Endothelial cell of umbilical vein (primary cell): ENCODE results near the gene MFAP2. TPM values are rescaled to one million over a fixed set of nuclear protein-coding genes. Genes with fewer than 3 reads are reported as not detected.

ENCODE experiments used
- BruUV-seq: library from RNA; stranded (reverse); fragments of 400-500 nt; replicated peaks from 2 replicates; lab custom pipeline; 2021; lab: Mats Ljungman, UMichigan
- CTCF ChIA-PET: fragments of 300-600, 350-600 bp; sonication (Branson Sonifier 250); formaldehyde crosslinking; loops from one replicate; lab custom pipeline; 2021; ENCODE audit warnings: antibody characterized with exemption, inconsistent platforms; lab: Charles Lee
- POLR2A ChIA-PET: fragments of 300-600, 350-600 bp; sonication (Branson Sonifier 250); formaldehyde crosslinking; loops from one replicate; lab custom pipeline; 2021; ENCODE audit warnings: antibody characterized with exemption, inconsistent platforms; lab: Charles Lee
- DNase-seq: peaks from one replicate; pipeline ENCODE4 v3.0.0-alpha.2; 2011; ENCODE audit warnings: low read depth, low spot score
- FAIRE-seq: peaks from 2 replicates; lab custom pipeline; 2011; peaks lifted over from hg19 to GRCh38; lab: Jason Lieb, UNC
- H2AFZ ChIP-seq: 2 replicates; pipeline ENCODE4 v1.6.0; 2012; ENCODE audit warnings: low read depth, low read length, control low read depth, inconsistent platforms
- H3K27ac ChIP-seq: 2 replicates; pipeline ENCODE4 v1.5.1; 2011; ENCODE audit warnings: low read depth, mild to moderate bottlenecking, control low read depth, low read length, moderate library complexity; ENCODE audit not compliant: insufficient read depth
- H3K27me3 ChIP-seq, 2 experiments: 2 replicates each; pipeline versions ENCODE4 v1.6.0 to v1.6.1; 2011; ENCODE audit warnings: low read length in 2 of 2, mixed read lengths in 1 of 2; ENCODE audit not compliant: control insufficient read depth in 2 of 2, insufficient read depth in 2 of 2
- H3K36me3 ChIP-seq, 2 experiments: 2 replicates in 1 of 2; 3 replicates in 1 of 2; pipeline ENCODE4 v1.5.1; 2011; ENCODE audit warnings: low read length in 2 of 2, mild to moderate bottlenecking in 1 of 2, moderate library complexity in 1 of 2; ENCODE audit not compliant: control insufficient read depth in 2 of 2, insufficient read depth in 2 of 2; ENCODE audit errors: extremely low read depth in 1 of 2
- H3K4me1 ChIP-seq: 3 replicates; pipeline ENCODE4 v1.5.1; 2011; ENCODE audit warnings: mild to moderate bottlenecking, low read length; ENCODE audit not compliant: control insufficient read depth, insufficient read depth; ENCODE audit errors: extremely low read depth
- H3K4me2 ChIP-seq: 2 replicates; pipeline ENCODE4 v1.6.1; 2011; ENCODE audit warnings: low read length, control low read depth, mixed read lengths; ENCODE audit not compliant: insufficient read depth
- H3K4me3 ChIP-seq, 3 experiments: fragments of 200-600 bp in 1 of 3; sonication (generic), shearing (Covaris generic) in 1 of 3; replicated peaks in 1 of 3; 2 replicates each; pipeline ENCODE4 v1.5.1; 2011 to 2016; ENCODE audit warnings: control low read depth in 3 of 3, low read length in 3 of 3, mild to moderate bottlenecking in 2 of 3, inconsistent platforms in 1 of 3, low read depth in 1 of 3, moderate library complexity in 1 of 3; ENCODE audit not compliant: insufficient read depth in 1 of 3
- H3K79me2 ChIP-seq: 2 replicates; pipeline ENCODE4 v1.6.0; 2012; ENCODE audit warnings: low read length, inconsistent platforms; ENCODE audit not compliant: control insufficient read depth, insufficient read depth
- H3K9ac ChIP-seq: replicated peaks from 2 replicates; pipeline ENCODE3; 2011; ENCODE audit warnings: low read length, control low read depth; ENCODE audit not compliant: insufficient read depth; ENCODE audit errors: extremely low read depth
- H3K9me1 ChIP-seq: replicated peaks from 3 replicates; pipeline ENCODE4 v1.6.0; 2011; ENCODE audit warnings: mild to moderate bottlenecking, low read length; ENCODE audit not compliant: control insufficient read depth, insufficient read depth; ENCODE audit errors: extremely low read depth
- H3K9me3 ChIP-seq: replicated peaks from 2 replicates; pipeline ENCODE4 v1.5.1; 2012; ENCODE audit warnings: low read length, inconsistent platforms; ENCODE audit not compliant: control insufficient read depth, insufficient read depth
- H4K20me1 ChIP-seq: replicated peaks from 2 replicates; pipeline ENCODE3; 2011; ENCODE audit warnings: mild to moderate bottlenecking, low read length; ENCODE audit not compliant: control insufficient read depth, insufficient read depth; ENCODE audit errors: extremely low read depth
- EZH2 ChIP-seq: IDR thresholded peaks from 2 replicates; pipeline ENCODE4 v1.6.1; 2012; ENCODE audit warnings: borderline replicate concordance, low read depth, mild to moderate bottlenecking, moderate library complexity, low read length, inconsistent platforms; ENCODE audit not compliant: severe bottlenecking
- FOS ChIP-seq: IDR thresholded peaks from 2 replicates; pipeline ENCODE4 v1.6.1; 2011; ENCODE audit warnings: mild to moderate bottlenecking, low read length, moderate library complexity, borderline replicate concordance; ENCODE audit not compliant: insufficient read depth
- GATA2 ChIP-seq: IDR thresholded peaks from 2 replicates; pipeline ENCODE4 v1.7.0; 2011; ENCODE audit warnings: low read depth, mild to moderate bottlenecking, moderate library complexity, mixed read lengths, low read length; ENCODE audit not compliant: insufficient read length, insufficient read depth
- JUN ChIP-seq: IDR thresholded peaks from 2 replicates; pipeline ENCODE4 v1.6.1; 2011; ENCODE audit warnings: borderline replicate concordance, low read depth; ENCODE audit not compliant: insufficient read length, insufficient read depth
- MAX ChIP-seq: IDR thresholded peaks from 2 replicates; pipeline ENCODE4 v1.6.1; 2011; ENCODE audit not compliant: insufficient read depth, insufficient read length
- MYC ChIP-seq: IDR thresholded peaks from one replicate; pipeline ENCODE4 v1.6.1; 2011; ENCODE audit warnings: mild to moderate bottlenecking, low read depth, low read length
- POLR2A ChIP-seq: IDR thresholded peaks from 2 replicates; pipeline ENCODE4 v1.6.1; 2012; ENCODE audit warnings: low read depth, mild to moderate bottlenecking, control low read depth, low read length
- POLR2AphosphoS5 ChIP-seq: IDR thresholded peaks from 2 replicates; pipeline ENCODE4 v1.6.1; 2012; ENCODE audit warnings: low read depth, mild to moderate bottlenecking, control low read depth, low read length, moderate library complexity; ENCODE audit not compliant: insufficient read depth
- dilution Hi-C: fragments of 300-500 bp; cut with MboI; formaldehyde crosslinking; loops from one replicate; pipeline ENCODE4 v1.15.0; 2019; ENCODE audit warnings: low sequenced_read_pairs; ENCODE audit not compliant: extremely low pct_ligation_motif_present
- intact Hi-C: fragments of 100-400 bp; cut with micrococcal nuclease; formaldehyde crosslinking; loops from one replicate; pipeline ENCODE4 v1.10.0; 2022
- polyA plus RNA-seq, 4 experiments: library from polyadenylated mRNA; depleted of rRNA in 3 of 4; stranded (reverse) in 3 of 4; unstranded in 1 of 4; fragments of >200 nt; gene quantifications; 2 replicates each; pipeline versions ENCODE4 v1.2.1 to v1.2.3, GENCODE V29; 2011 to 2012; ENCODE audit warnings: missing spikeins in 1 of 4
- total RNA-seq: library from RNA; stranded (reverse); gene quantifications from 2 replicates; pipeline ENCODE4 v1.2.3, GENCODE V29; 2021
- TF ChIP-seq, protein P1 (sequence below), 2 donors: IDR thresholded peaks; 1 replicate in 1 of 2; 2 replicates in 1 of 2; pipeline ENCODE4 v1.5.1; 2011; ENCODE audit warnings: low read length in 2 of 2, mild to moderate bottlenecking in 2 of 2, moderate library complexity in 2 of 2, control low read depth in 1 of 2, inconsistent platforms in 1 of 2, low read depth in 1 of 2; ENCODE audit not compliant: insufficient read depth in 1 of 2; ENCODE audit errors: extremely low read depth in 1 of 2

MFAP2 gene
- total and polyA plus RNA-seq, 2 donors (not counting 3 experiments of a cell fraction or from before 2014, with no cell fraction given), result 37.9 to 138 TPM

DNA sequence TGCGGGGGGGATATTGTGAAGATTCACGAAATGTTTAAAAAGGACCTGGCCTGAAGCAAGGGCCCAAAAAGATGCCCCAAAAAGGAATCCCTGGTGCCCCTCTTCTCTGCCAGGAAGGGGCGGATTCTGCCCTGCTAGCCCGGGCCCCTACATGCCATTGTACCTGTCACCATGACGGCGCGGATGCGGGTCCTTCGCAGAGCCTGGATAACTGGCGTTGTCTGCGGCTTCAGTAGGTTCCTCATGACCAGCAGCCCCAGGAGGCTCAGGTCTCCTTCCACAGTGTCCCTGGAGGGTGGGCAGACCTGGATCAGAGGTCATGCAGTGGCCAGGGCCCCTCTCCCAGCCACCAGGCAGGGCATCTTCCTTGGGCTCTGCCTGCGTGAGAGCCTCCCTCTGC lies 11.2 kb upstream of the MFAP2 start:
- Histone ChIP-seq H3K36me3 (peaks cover 0 to 16% of the 10 kb centered on the region in 2 experiments), H3K4me3 (no peak overlapping the region), H3K4me2 (no peak overlapping the region), H3K79me2 (no peaks in the 10 kb centered on the region), H4K20me1 (no peaks in the 10 kb centered on the region), H2AFZ (no peak overlapping the region), H3K27me3 (no peaks in the 10 kb centered on the region), H3K9ac (no peak overlapping the region), H3K27ac (no peak overlapping the region), H3K4me1 (no peaks in the 10 kb centered on the region), H3K9me3 (no peaks in the 10 kb centered on the region), H3K9me1 (no peaks in the 10 kb centered on the region)
- DNase-seq (no peak), FAIRE-seq (no peak)
- dilution Hi-C loops, result no loop called here
- intact Hi-C loops, result no loop called here
- BruUV-seq, result no TSS peak
- POLR2A ChIA-PET, result no interaction called here
- CTCF ChIA-PET, result interaction anchor here (1.0 to 1.4 kb wide), 2 partner anchors 28 to 31 kb away, joined by 3 to 4 read pairs; no protein-coding TSS in a partner anchor
- TF ChIP-seq POLR2AphosphoS5, result no peak
- TF ChIP-seq JUN, result no peak
- no peak for TF ChIP-seq GATA2
- TF ChIP-seq FOS, result no peak
- TF ChIP-seq EZH2, result no peak
- no peak for TF ChIP-seq POLR2A

DNA sequence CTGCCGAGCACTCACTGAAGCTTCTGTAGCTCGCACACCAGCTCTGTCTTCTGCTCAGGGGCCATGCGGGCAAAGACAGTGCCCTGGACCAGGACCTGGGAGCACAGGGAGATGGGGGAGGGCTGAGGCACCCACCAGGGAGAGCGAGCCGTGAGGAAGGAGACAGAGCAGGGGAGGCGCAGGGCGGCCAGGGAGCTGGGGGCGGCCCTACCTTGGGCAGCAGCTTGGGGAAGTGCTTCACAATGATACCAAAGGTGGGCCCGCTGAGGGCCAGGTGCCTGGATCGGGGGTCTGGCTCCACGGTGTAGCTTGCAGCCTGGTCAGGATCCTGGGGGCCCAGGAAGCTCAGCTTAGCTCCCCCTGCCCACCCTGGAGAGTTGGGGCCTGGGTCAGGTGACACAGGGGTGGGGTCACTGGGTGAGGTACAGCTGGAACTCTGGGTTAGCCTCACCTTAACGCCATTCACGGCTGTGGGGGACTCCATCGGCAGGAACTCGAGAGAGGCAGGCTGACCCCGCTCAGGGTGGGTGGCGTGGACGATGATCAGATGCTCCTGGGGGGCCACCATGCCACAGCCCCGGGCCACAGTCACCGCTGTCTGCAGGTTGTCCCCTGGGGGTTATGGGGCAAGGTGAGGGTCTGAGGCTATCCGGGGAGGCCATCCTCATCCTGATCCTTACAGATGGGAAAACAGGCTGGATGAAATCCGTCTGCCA lies 9.4 kb upstream of the MFAP2 start:
- no peaks in the 10 kb centered on the region for H3K9me1 ChIP-seq
- H3K27ac ChIP-seq, result no peak overlapping the region
- no peak overlapping the region for H3K4me2 ChIP-seq
- H4K20me1 ChIP-seq, result no peaks in the 10 kb centered on the region
- H3K4me3 ChIP-seq, result no peak overlapping the region
- dilution Hi-C loops (no loop called here), intact Hi-C loops (no loop called here)
- peaks cover 0 to 20% of the 10 kb centered on the region in 2 experiments for H3K36me3 ChIP-seq
- H3K4me1 ChIP-seq, result peaks cover 4% of the 10 kb centered on the region
- no peak overlapping the region for H3K9ac ChIP-seq
- no peaks in the 10 kb centered on the region for H3K27me3 ChIP-seq
- DNase-seq (no peak), FAIRE-seq (no peak)
- ChIA-PET POLR2A (no interaction called here), CTCF (interaction anchor here (0.6 to 4.0 kb wide), 3 partner anchors 11 to 234 kb away, joined by 3 to 20 read pairs (median 3); no protein-coding TSS in a partner anchor)
- H3K79me2 ChIP-seq, result no peaks in the 10 kb centered on the region
- no peak overlapping the region for H2AFZ ChIP-seq
- no peak for TF ChIP-seq FOS
- no peak for TF ChIP-seq JUN
- no peak for TF ChIP-seq EZH2
- TF ChIP-seq GATA2, result no peak
- no peak for TF ChIP-seq MYC
- no peak for TF ChIP-seq MAX
- TF ChIP-seq, protein P1, sequence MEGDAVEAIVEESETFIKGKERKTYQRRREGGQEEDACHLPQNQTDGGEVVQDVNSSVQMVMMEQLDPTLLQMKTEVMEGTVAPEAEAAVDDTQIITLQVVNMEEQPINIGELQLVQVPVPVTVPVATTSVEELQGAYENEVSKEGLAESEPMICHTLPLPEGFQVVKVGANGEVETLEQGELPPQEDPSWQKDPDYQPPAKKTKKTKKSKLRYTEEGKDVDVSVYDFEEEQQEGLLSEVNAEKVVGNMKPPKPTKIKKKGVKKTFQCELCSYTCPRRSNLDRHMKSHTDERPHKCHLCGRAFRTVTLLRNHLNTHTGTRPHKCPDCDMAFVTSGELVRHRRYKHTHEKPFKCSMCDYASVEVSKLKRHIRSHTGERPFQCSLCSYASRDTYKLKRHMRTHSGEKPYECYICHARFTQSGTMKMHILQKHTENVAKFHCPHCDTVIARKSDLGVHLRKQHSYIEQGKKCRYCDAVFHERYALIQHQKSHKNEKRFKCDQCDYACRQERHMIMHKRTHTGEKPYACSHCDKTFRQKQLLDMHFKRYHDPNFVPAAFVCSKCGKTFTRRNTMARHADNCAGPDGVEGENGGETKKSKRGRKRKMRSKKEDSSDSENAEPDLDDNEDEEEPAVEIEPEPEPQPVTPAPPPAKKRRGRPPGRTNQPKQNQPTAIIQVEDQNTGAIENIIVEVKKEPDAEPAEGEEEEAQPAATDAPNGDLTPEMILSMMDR (IDR thresholded peaks at IDR 0.05; ENCODE audit: extremely low read depth in 1 of 2, insufficient read depth in 1 of 2, low read depth in 1 of 2, low read length in 2 of 2), result no peak
- no peak for TF ChIP-seq POLR2AphosphoS5
- H3K9me3 ChIP-seq, result no peaks in the 10 kb centered on the region
- no TSS peak for BruUV-seq
